GM12878 (cell line): ENCODE results near the gene FAM222B. TPM values are rescaled to one million over a fixed set of nuclear protein-coding genes. Genes with fewer than 3 reads are reported as not detected.

Experiments used
- ATAC-seq: fragments of 200-7000 bp; cut with Tn5 transposase; 3 replicates; pipeline ENCODE4 v1.9.1; 2020; ENCODE audit warnings: mild to moderate bottlenecking, moderate library complexity
- BruUV-seq: library from RNA; stranded (reverse); fragments of 400-500 nt; replicated peaks from 2 replicates; lab custom pipeline; 2021; lab: Mats Ljungman, UMichigan
- CTCF ChIA-PET: fragments of 300-600 bp; sonication (Branson Sonifier 250); formaldehyde crosslinking; extraction: SDS; loops from one replicate; lab custom pipeline; 2021; ENCODE audit warnings: inconsistent platforms; lab: Yijun Ruan, JAX
- POLR2A ChIA-PET: fragments of 350-600 bp; formaldehyde crosslinking; extraction: SDS; loops from one replicate; lab custom pipeline; 2021; ENCODE audit warnings: inconsistent platforms; lab: Charles Lee
- RAD21 ChIA-PET: fragments of 300-600 bp; sonication (Branson Sonifier 250); formaldehyde crosslinking; loops from one replicate; lab custom pipeline; 2023; ENCODE audit warnings: antibody characterized with exemption; ENCODE audit not compliant: unreplicated experiment; lab: Charles Lee
- SMC1A ChIA-PET: fragments of 300-600 bp; sonication (Branson Sonifier 250); formaldehyde crosslinking; loops from one replicate; lab custom pipeline; 2023; ENCODE audit not compliant: unreplicated experiment, uncharacterized antibody; lab: Charles Lee
- DNase-seq: peaks from one replicate; pipeline ENCODE4 v3.0.0-alpha.2; 2011; ENCODE audit warnings: low read depth, low spot score
- FAIRE-seq: peaks from 3 replicates; lab custom pipeline; 2011; peaks lifted over from hg19 to GRCh38; lab: Jason Lieb, UNC
- H2AFZ ChIP-seq: 2 replicates; pipeline ENCODE4 v1.6.0; 2011; ENCODE audit warnings: low read depth, low read length, control low read depth; ENCODE audit not compliant: control insufficient read depth
- H3K27ac ChIP-seq: 2 replicates; pipeline ENCODE4 v1.5.1; 2011; ENCODE audit warnings: control low read depth; ENCODE audit not compliant: control insufficient read depth, insufficient read depth
- H3K27me3 ChIP-seq, 2 experiments: replicated peaks in 1 of 2; 2 replicates each; pipeline versions ENCODE4 v1.6.0 to v1.6.1; 2011; ENCODE audit warnings: low read length in 1 of 2; ENCODE audit not compliant: control insufficient read depth in 2 of 2, insufficient read depth in 2 of 2
- H3K36me3 ChIP-seq, 2 experiments: 2 replicates each; pipeline ENCODE4 v1.5.1; 2011; ENCODE audit warnings: low read length in 1 of 2; ENCODE audit not compliant: control insufficient read depth in 2 of 2, insufficient read depth in 2 of 2
- H3K4me1 ChIP-seq: 2 replicates; pipeline ENCODE4 v1.6.1; 2011; ENCODE audit warnings: mild to moderate bottlenecking, low read length, moderate library complexity, mixed read lengths; ENCODE audit not compliant: control insufficient read depth, insufficient read depth
- H3K4me2 ChIP-seq: 2 replicates; pipeline ENCODE4 v1.6.0; 2011; ENCODE audit warnings: control low read depth; ENCODE audit not compliant: control insufficient read depth, insufficient read depth
- H3K4me3 ChIP-seq: fragments of 200-600 bp; sonication (generic); 2 replicates; pipeline ENCODE4 v1.5.1; 2016
- H3K79me2 ChIP-seq: 2 replicates; pipeline ENCODE4 v1.6.0; 2011; ENCODE audit warnings: low read length; ENCODE audit not compliant: control insufficient read depth, insufficient read depth
- H3K9ac ChIP-seq: 2 replicates; pipeline ENCODE4 v1.8.0; 2011; ENCODE audit warnings: low read length, control low read depth, mixed read lengths; ENCODE audit not compliant: control insufficient read depth, insufficient read depth
- H3K9me3 ChIP-seq: replicated peaks from 3 replicates; pipeline ENCODE4 v1.5.1; 2011; ENCODE audit warnings: mild to moderate bottlenecking, low read length; ENCODE audit not compliant: control insufficient read depth, insufficient read depth
- H4K20me1 ChIP-seq: 2 replicates; pipeline ENCODE4 v1.6.0; 2011; ENCODE audit not compliant: control insufficient read depth, insufficient read depth
- BCL11A ChIP-seq: IDR thresholded peaks from 2 replicates; pipeline ENCODE4 v1.6.1; 2011; ENCODE audit warnings: low read depth, low read length
- CBX5 ChIP-seq: sonication (generic); IDR thresholded peaks from 2 replicates; pipeline ENCODE4 v1.6.1; 2016; ENCODE audit warnings: low read depth, moderate library complexity, mild to moderate bottlenecking, inconsistent platforms
- CEBPB ChIP-seq, 2 experiments: fragments of 150-350 bp in 1 of 2; IDR thresholded peaks; 2 replicates each; pipeline ENCODE4 v1.6.1; 2012 to 2014; ENCODE audit warnings: low read depth in 2 of 2, low read length in 2 of 2, borderline replicate concordance in 1 of 2, inconsistent platforms in 1 of 2
- ESRRA ChIP-seq: IDR thresholded peaks from 2 replicates; pipeline ENCODE4 v1.6.1; 2012; ENCODE audit warnings: mild to moderate bottlenecking, low read length, improper control_type of control experiment
- KAT2A ChIP-seq: conservative IDR thresholded peaks from 2 replicates; pipeline ENCODE4 v1.6.1; 2011; ENCODE audit warnings: low read depth, low read length; ENCODE audit not compliant: control insufficient read depth
- KDM1A ChIP-seq: fragments of 200-600 bp; sonication (generic); IDR thresholded peaks from 2 replicates; pipeline ENCODE4 v1.6.1; 2016; ENCODE audit warnings: borderline replicate concordance
- MYC ChIP-seq: IDR thresholded peaks from 2 replicates; pipeline ENCODE4 v1.6.1; 2011; ENCODE audit warnings: mild to moderate bottlenecking, low read length, moderate library complexity, inconsistent platforms; ENCODE audit not compliant: insufficient read depth, insufficient replicate concordance, insufficient read length, severe bottlenecking
- NBN ChIP-seq: fragments of 450-650 bp; IDR thresholded peaks from 2 replicates; pipeline ENCODE4 v1.6.1; 2016
- NFXL1 ChIP-seq: fragments of 450-650 bp; IDR thresholded peaks from 2 replicates; pipeline ENCODE4 v1.6.1; 2017; ENCODE audit warnings: antibody characterized with exemption, mild to moderate bottlenecking, borderline replicate concordance
- POLR2AphosphoS2 ChIP-seq: IDR thresholded peaks from 2 replicates; pipeline ENCODE4 v1.6.1; 2011; ENCODE audit warnings: low read depth, mild to moderate bottlenecking, low read length, improper control_type of control experiment, moderate library complexity
- TAF1 ChIP-seq: IDR thresholded peaks from 2 replicates; pipeline ENCODE4 v1.6.1; 2011; ENCODE audit warnings: mild to moderate bottlenecking, low read depth, low read length, borderline replicate concordance
- ZBED1 ChIP-seq: IDR thresholded peaks from 2 replicates; pipeline ENCODE4 v1.6.1; 2016; ENCODE audit warnings: borderline replicate concordance
- WGBS: methylation state at CpG from one replicate; pipeline ENCODE4 v1.1.6; 2016; ENCODE audit warnings: low lambda C conversion rate; ENCODE audit not compliant: insufficient replicate concordance, insufficient coverage; ENCODE audit errors: missing lambda C conversion rate; 5-methylcytosine and 5-hydroxymethylcytosine counted together
- in situ Hi-C: fragments of 300-500 bp; cut with MboI; formaldehyde crosslinking; loops from 9 replicates; pipeline ENCODE4 v1.14.3; 2018; ENCODE audit warnings: mixed read lengths
- intact Hi-C: fragments of 100-400 bp; cut with micrococcal nuclease; formaldehyde crosslinking; loops from one replicate; pipeline ENCODE4 v1.14.2; 2022; ENCODE audit not compliant: unreplicated experiment
- polyA plus RNA-seq, 11 experiments: library from polyadenylated mRNA; depleted of rRNA in 4 of 11; unstranded in 6 of 11; stranded (reverse) in 5 of 11; fragments of >200 nt; fragmentation: Nextera tagmentation in 4 of 11; fragmentation: Illumina TruSeq in 1 of 11; extraction: Ambion mirVana in 4 of 11; extraction: Trizol in 1 of 11; gene quantifications; 1 replicate in 1 of 11; 2 replicates in 10 of 11; pipeline versions ENCODE4 v1.2.1 to v1.2.3, GENCODE V29; 2011 to 2016; ENCODE audit warnings: inconsistent platforms in 2 of 11, missing spikeins in 2 of 11, low read depth in 1 of 11
- total RNA-seq, 4 experiments: library from RNA; depleted of rRNA in 3 of 4; stranded (reverse); fragments of >200 nt in 3 of 4; fragmentation: Illumina TruSeq in 1 of 4; extraction: Trizol in 1 of 4; gene quantifications; 2 replicates each; pipeline versions ENCODE4 v1.2.1 to v1.2.3, GENCODE V29; 2013 to 2021
- TF ChIP-seq, protein P1 (sequence below): fragments of 450-650 bp; IDR thresholded peaks from 2 replicates; pipeline ENCODE4 v1.6.1; 2017; ENCODE audit warnings: mild to moderate bottlenecking, low read depth, inconsistent platforms; ENCODE audit not compliant: poor library complexity, severe bottlenecking
- TF ChIP-seq, protein P2 (sequence below): fragments of 450-650 bp; IDR thresholded peaks from 2 replicates; pipeline ENCODE4 v1.6.1; 2017; ENCODE audit warnings: mild to moderate bottlenecking, moderate library complexity
- TF ChIP-seq, protein P3 (sequence below): fragments of 450-650 bp; conservative IDR thresholded peaks from 2 replicates; pipeline ENCODE4 v1.6.1; 2017; ENCODE audit warnings: mild to moderate bottlenecking, moderate library complexity

The FAM222B gene
- total and polyA plus RNA-seq, 10 of the 15 experiments (the other 5 are each of a cell fraction or from before 2014, with no cell fraction given) = 2.8 to 18.3 (median 6.4) TPM

DNA sequence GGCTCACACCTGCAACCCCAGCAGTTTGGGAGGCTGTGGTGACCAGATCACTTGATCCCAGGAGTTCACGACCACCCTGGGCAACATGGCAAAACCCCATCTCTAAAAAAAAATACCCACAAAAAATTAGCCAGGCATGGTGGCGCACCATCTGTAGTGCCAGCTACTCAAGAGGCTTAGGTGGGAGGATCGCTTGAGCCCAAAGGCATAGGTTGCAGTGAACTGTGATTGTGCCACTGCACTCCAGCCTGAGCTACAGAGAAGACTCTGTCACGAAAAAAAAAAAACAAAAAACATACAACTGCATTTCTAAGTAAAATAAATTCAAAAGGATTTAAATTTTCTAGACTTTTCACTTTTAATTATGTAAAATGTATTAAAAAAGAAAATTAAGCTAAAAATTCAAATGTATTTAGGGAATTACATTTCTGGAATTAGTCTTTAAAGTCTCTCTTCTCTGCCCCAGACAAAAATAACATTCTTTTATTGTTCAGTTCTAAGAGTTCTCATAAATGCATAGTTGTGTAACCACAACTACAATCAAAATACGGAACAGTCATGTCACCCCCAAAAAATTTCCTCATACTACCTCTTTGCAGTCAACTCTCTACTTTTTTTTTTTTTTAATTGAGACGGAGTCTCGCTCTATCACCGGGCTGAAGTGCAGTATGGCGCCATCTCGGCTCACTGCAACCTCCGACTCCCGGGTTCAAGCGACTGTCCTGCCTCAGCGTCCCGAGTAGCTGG lies 14.1 kb downstream of the FAM222B start:
- Histone ChIP-seq H3K36me3 (no peaks in the 10 kb centered on the region), H3K9ac (no peak overlapping the region), H3K4me2 (no peak overlapping the region), H3K4me1 (no peaks in the 10 kb centered on the region), H3K27ac (no peak overlapping the region), H3K79me2 (peaks cover 2% of the 10 kb centered on the region), H4K20me1 (no peaks in the 10 kb centered on the region), H2AFZ (no peak overlapping the region), H3K4me3 (no peak overlapping the region), H3K27me3 (no peaks in the 10 kb centered on the region), H3K9me3 (no peaks in the 10 kb centered on the region)
- ChIA-PET POLR2A (interaction anchor here (0.7 to 1.0 kb wide), 3 partner anchors 14 to 123 kb away, joined by 3 read pairs; partner anchors contain the start of gene FAM222B), RAD21 (interaction anchor here (0.7 kb wide), 1 partner anchor 20 kb away, joined by 3 read pairs; no protein-coding TSS in a partner anchor), CTCF (interaction anchor here (0.7 to 10.0 kb wide), 5 partner anchors 21 to 109 kb away, joined by 3 to 54 read pairs (median 4); no protein-coding TSS in a partner anchor), SMC1A (interaction anchor here (1.4 to 1.5 kb wide), 2 partner anchors 15 to 60 kb away, joined by 3 to 4 read pairs; no protein-coding TSS in a partner anchor)
- in situ Hi-C loops (no loop called here), intact Hi-C loops (no loop called here)
- no peak for TF ChIP-seq ZBED1
- no peak for TF ChIP-seq KAT2A
- no peak for TF ChIP-seq KDM1A
- TF ChIP-seq, protein P1, sequence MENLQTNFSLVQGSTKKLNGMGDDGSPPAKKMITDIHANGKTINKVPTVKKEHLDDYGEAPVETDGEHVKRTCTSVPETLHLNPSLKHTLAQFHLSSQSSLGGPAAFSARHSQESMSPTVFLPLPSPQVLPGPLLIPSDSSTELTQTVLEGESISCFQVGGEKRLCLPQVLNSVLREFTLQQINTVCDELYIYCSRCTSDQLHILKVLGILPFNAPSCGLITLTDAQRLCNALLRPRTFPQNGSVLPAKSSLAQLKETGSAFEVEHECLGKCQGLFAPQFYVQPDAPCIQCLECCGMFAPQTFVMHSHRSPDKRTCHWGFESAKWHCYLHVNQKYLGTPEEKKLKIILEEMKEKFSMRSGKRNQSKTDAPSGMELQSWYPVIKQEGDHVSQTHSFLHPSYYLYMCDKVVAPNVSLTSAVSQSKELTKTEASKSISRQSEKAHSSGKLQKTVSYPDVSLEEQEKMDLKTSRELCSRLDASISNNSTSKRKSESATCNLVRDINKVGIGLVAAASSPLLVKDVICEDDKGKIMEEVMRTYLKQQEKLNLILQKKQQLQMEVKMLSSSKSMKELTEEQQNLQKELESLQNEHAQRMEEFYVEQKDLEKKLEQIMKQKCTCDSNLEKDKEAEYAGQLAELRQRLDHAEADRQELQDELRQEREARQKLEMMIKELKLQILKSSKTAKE = no peak
- no peak for TF ChIP-seq TAF1
- no peak for TF ChIP-seq NFXL1
- TF ChIP-seq CBX5 = no peak
- TF ChIP-seq POLR2AphosphoS2 = no peak
- TF ChIP-seq, protein P2, sequence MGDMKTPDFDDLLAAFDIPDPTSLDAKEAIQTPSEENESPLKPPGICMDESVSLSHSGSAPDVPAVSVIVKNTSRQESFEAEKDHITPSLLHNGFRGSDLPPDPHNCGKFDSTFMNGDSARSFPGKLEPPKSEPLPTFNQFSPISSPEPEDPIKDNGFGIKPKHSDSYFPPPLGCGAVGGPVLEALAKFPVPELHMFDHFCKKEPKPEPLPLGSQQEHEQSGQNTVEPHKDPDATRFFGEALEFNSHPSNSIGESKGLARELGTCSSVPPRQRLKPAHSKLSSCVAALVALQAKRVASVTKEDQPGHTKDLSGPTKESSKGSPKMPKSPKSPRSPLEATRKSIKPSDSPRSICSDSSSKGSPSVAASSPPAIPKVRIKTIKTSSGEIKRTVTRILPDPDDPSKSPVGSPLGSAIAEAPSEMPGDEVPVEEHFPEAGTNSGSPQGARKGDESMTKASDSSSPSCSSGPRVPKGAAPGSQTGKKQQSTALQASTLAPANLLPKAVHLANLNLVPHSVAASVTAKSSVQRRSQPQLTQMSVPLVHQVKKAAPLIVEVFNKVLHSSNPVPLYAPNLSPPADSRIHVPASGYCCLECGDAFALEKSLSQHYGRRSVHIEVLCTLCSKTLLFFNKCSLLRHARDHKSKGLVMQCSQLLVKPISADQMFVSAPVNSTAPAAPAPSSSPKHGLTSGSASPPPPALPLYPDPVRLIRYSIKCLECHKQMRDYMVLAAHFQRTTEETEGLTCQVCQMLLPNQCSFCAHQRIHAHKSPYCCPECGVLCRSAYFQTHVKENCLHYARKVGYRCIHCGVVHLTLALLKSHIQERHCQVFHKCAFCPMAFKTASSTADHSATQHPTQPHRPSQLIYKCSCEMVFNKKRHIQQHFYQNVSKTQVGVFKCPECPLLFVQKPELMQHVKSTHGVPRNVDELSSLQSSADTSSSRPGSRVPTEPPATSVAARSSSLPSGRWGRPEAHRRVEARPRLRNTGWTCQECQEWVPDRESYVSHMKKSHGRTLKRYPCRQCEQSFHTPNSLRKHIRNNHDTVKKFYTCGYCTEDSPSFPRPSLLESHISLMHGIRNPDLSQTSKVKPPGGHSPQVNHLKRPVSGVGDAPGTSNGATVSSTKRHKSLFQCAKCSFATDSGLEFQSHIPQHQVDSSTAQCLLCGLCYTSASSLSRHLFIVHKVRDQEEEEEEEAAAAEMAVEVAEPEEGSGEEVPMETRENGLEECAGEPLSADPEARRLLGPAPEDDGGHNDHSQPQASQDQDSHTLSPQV = no peak
- TF ChIP-seq CEBPB (IDR thresholded peaks at IDR 0.05; ENCODE audit: borderline replicate concordance in 1 of 2, low read depth in 2 of 2, low read length in 2 of 2) = no peak
- TF ChIP-seq, protein P3, sequence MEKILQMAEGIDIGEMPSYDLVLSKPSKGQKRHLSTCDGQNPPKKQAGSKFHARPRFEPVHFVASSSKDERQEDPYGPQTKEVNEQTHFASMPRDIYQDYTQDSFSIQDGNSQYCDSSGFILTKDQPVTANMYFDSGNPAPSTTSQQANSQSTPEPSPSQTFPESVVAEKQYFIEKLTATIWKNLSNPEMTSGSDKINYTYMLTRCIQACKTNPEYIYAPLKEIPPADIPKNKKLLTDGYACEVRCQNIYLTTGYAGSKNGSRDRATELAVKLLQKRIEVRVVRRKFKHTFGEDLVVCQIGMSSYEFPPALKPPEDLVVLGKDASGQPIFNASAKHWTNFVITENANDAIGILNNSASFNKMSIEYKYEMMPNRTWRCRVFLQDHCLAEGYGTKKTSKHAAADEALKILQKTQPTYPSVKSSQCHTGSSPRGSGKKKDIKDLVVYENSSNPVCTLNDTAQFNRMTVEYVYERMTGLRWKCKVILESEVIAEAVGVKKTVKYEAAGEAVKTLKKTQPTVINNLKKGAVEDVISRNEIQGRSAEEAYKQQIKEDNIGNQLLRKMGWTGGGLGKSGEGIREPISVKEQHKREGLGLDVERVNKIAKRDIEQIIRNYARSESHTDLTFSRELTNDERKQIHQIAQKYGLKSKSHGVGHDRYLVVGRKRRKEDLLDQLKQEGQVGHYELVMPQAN = no peak
- no peak for TF ChIP-seq MYC
- no peak for TF ChIP-seq NBN
- TF ChIP-seq ESRRA = no peak
- TF ChIP-seq BCL11A = no peak
- DNase-seq (no peak), ATAC-seq (no peak), FAIRE-seq (no peak)
- no TSS peak for BruUV-seq
- 97% methylated on average over 15 of the region's 15 CpGs for WGBS
